ENCODE results near the gene CA11.

The CA11 gene

GRCh38 chr19:48628486-48629296 lies 17.3 kb downstream of the CA11 start:
- no peak for DNase-seq

- no peak for DNase-seq
Observed at GRCh38 chr19:48627865-48628314, 18.1 kb downstream of the CA11 start.

- DNase-seq = no peak
Observed at GRCh38 chr19:48627201-48627864, 18.7 kb downstream of the CA11 start.

GRCh38 chr19:48625891-48626327 lies 20.1 kb downstream of the CA11 start:
- DNase-seq = no peak

GRCh38 chr19:48624791-48625723 lies 20.9 kb downstream of the CA11 start:
- no peak for DNase-seq

- peak; percentile 95 to 99 (median 97) for DNase-seq
Observed at GRCh38 chr19:48624067-48624594, 21.9 kb downstream of the CA11 start.

- no peak for DNase-seq
Observed at GRCh38 chr19:48623556-48624066, 22.4 kb downstream of the CA11 start.

- no peak for DNase-seq
Observed at GRCh38 chr19:48619692-48620585, 26.0 kb downstream of the CA11 start.

- DNase-seq = peak; percentile 97 to 99 (median 99)
Observed at GRCh38 chr19:48618916-48619691, 26.9 kb downstream of the CA11 start, which contains the start of the genes RPL18 and SPHK2. Gene RPL18, minus strand, starts transcription at chr19:48619178. Its CDS starts 35 bp downstream, at chr19:48619143. Gene SPHK2, plus strand, starts transcription at chr19:48619506. Its CDS starts 1,009 bp downstream, at chr19:48620515.

- DNase-seq = no peak
Observed at GRCh38 chr19:48618278-48618915, 27.6 kb downstream of the CA11 start.

- DNase-seq = no peak
Observed at GRCh38 chr19:48617146-48617937, 28.6 kb downstream of the CA11 start.

GRCh38 chr19:48616491-48617056 lies 29.4 kb downstream of the CA11 start:
- peak in 1 of 3 experiments; percentile 7 for DNase-seq

GRCh38 chr19:48616041-48616436 lies 29.9 kb downstream of the CA11 start:
- DNase-seq = peak in 1 of 3 experiments; percentile 11

GRCh38 chr19:48615231-48616040 lies 30.6 kb downstream of the CA11 start:
- no peak for DNase-seq

GRCh38 chr19:48614436-48615230 lies 31.4 kb downstream of the CA11 start, which contains the start of gene FAM83E:
Gene FAM83E, minus strand, starts transcription at chr19:48615076. Its CDS starts 1,704 bp downstream, at chr19:48613372.
- DNase-seq = peak; percentile 81 to 91 (median 85)

GRCh38 chr19:48613852-48614435 lies 32.0 kb downstream of the CA11 start:
- no peak for DNase-seq

Data from NCI-H1417 (cell line).